T follicular helper cell (primary cell): Measurements from ENCODE around the gene PPP1R9A.

Experiments
- DNase-seq: peaks from one replicate; pipeline ENCODE4 v3.0.0-alpha.2; 2020; ENCODE audit warnings: low read depth

The PPP1R9A gene

DNA sequence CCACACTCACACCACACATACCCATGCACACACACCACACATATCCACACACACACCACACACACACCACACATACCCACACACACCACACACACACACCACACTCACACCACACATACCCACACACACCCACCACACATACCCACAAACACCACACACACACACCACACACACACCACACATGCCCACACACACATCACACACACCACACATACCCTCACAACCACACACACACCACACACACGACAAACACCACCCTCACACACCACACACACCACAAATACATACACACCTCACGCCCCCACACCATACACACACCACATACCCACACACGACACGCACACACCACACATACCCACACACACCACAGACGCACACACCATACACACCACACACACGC, 297.2 kb downstream of the PPP1R9A start:
- no peak for DNase-seq

- DNase-seq: no peak
Observed at GRCh38 chr7:95205665-95206225, 298.4 kb downstream of the PPP1R9A start.

- no peak for DNase-seq
Observed at GRCh38 chr7:95209276-95209675, 301.9 kb downstream of the PPP1R9A start.

GRCh38 chr7:95209788-95210187, 302.4 kb downstream of the PPP1R9A start:
- no peak for DNase-seq

DNA sequence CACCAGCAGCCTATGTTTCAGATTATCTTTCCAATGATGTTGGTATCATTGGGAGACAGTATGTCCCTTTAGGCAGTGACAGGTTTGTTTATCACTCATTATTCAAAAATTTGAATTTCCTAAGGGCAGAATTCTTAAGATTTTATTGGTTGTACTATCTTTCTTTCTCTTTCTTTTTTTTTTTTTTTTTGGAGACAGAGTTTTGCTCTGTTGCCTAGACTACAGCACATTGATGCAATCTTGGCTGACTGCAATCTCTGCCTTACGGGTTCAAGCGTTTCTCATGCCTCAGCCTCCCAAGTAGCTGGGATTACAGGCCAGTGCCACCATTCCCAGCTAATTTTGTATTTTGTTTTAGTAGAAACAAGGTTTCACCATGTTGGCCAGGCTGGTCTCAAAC, 305.8 kb downstream of the PPP1R9A start:
- DNase-seq: no peak

DNA sequence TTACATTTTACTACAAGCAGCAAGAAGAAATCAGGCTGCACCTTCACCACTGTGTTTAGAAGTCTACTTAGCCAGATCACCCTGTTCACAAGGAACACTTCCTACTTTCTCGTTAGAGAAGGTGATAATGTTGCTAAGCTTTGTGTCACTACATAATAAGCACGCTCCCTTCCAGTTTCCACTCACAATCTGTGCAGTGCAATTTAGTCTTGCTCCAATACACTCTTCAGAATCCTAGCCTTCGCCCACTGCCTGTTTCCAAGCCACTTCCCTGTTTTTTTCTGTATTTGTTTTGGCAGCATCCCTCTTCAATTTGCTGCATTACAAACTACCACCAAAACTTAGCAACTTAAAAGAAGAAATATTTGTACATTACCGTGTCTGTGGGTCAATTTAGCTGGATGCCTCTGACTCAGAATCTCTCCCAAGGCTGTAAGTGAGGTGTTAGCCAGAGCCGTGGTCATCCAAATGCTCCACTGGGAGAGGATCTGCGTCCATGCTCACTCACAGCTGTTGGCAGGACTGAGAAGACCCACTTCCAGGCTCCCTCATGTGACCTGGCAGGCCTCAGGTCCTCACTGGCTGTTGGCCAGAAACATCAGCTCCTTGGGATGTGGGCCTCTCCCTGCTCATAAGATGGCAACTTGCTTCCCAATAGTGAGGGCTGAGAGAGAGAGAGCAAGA, 306.6 kb downstream of the PPP1R9A start:
- DNase-seq: no peak

DNA sequence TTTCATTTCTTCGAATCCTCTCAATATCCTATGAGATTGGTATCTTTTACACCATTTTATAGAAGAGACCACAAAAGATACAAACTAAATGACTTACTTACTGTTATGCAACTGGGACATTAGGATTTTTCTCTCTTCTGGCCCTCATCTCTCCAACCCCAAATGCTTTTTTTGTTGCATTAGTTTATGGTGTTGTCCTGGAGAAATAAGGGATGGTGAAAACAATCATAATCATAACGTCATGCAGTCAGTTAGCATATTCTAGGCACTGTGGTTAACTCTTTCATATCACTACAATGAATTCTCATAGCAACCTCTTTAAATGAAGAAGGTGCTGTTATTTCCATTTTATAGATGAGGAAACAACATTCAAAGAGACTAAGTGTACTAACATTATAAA, 312.3 kb downstream of the PPP1R9A start:
- no peak for DNase-seq

DNA sequence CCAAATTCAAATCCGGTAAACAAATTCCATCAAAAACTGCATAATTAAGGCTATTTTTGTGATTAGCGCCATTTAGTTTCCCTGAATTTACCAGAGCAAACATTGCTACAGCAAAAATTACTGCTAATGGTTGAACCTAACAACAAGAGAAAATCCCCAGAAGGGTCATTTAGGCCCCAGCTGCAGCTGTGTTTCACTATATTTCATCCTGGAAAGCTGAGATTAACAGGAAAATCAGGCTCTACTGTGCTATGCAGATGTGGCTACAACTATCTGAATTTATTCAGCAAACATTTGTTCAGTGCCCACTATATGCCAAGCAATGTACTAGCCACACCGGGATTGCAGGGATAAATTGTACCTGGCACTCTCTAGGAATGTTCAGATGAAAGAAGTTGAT, 312.9 kb downstream of the PPP1R9A start:
- DNase-seq: no peak

DNA sequence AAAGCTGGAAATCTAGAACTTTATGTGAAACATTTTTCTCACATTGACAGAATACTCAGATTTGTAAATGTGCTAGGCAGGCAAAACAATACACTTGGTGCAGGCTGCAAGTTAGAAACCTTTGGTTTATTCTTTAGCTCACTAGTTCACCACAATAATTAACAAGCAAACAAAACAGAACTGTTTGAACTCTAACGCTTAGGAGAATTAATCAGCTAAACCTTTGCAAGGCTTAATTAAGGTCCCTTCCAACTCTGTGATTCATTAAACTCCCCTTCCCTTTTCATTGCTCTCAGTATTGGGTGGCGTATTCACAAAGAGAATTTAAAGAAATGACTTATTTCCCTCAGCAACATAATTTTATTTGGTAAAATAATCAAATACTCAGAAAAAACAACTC, 317.9 kb downstream of the PPP1R9A start:
- DNase-seq: no peak

- DNase-seq: no peak
Observed at GRCh38 chr7:95229301-95229700, 321.9 kb downstream of the PPP1R9A start.

- DNase-seq: no peak
Observed at GRCh38 chr7:95238252-95238943, 331.0 kb downstream of the PPP1R9A start.

DNA sequence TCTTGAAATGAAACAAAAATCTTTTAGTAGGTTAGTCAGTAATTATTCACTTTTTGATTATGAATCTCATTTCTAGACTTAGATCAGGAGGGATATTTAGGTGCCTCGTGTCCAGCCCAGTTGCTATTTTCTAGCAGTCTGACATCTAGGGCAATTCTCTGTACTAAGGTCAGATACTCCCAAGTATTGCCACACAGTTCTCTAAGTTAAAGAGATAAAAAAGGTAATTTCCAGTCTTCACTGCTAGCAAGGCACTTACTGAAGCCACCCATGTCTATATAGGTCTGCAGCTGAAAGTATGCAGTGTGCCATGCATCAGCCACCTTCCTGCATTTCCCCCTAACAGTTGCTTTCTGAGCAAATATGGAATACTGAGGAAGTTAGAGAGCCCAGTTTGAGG, 333.5 kb downstream of the PPP1R9A start:
- DNase-seq: no peak

GRCh38 chr7:95242266-95242665, 334.9 kb downstream of the PPP1R9A start:
- DNase-seq: no peak

- no peak for DNase-seq
Observed at GRCh38 chr7:95244616-95245015, 337.2 kb downstream of the PPP1R9A start.

- DNase-seq: no peak
Observed at GRCh38 chr7:95245828-95246500, 338.6 kb downstream of the PPP1R9A start.

GRCh38 chr7:95246831-95247370, 339.5 kb downstream of the PPP1R9A start:
- DNase-seq: no peak

DNA sequence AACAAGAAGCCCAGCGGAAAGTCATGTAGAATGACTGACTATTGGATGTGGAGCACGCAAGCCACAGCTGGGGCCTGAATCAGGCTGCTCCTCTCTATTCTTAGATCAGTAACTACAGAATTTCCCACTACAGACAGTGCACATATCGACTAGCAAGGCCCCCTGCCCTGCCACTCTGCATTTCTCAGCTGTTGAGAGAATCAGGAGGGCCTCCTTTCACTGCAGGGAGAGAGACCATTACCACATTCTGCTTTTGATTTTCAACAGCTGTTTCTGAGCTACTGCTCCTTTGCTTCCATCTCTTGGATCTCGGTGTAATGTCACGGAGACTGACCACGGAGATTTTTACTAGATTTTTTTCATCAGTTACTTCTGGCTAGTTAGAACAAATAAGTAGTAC, 343.2 kb downstream of the PPP1R9A start:
- DNase-seq: no peak

DNA sequence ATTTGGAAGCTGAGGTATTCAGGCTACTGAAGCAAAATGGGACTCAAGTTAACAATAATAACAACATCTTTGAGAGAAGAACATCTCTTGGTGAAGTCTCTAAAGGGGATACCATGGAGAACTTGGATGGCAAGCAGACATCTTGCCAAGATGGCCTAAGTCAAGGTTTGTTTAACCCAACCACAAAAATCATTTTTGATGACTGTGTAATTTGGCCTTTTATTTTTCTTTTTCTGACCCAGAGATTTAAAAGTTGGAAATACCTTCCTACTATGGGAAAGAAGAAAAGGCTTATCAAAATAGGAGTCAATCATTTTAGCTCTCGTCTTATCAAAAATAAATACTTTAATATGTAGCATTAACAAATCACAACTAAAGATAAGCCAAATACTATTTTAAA, 344.6 kb downstream of the PPP1R9A start:
- DNase-seq: no peak

- DNase-seq: no peak
Observed at GRCh38 chr7:95253986-95254385, 346.6 kb downstream of the PPP1R9A start.

DNA sequence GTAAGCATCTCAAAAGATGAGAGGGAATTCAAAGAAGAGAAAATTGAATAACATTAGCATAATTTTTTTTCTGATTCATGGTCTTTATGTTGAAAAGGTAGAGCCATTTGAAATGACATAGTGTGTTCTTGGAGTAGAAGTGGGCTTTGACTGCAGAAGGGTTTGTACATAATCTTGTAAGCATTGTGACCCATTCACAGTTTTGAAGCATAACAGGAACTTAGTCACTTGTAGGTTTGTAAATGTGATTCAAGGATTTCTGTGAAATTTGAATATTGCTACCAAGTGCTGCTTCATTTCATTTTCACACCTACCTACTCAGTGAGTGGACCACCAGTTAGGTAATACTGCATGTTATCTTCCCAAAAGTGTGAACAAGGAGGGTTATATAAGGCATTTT, 348.3 kb downstream of the PPP1R9A start:
- DNase-seq: no peak

- DNase-seq: no peak
Observed at GRCh38 chr7:95261895-95262415, 354.6 kb downstream of the PPP1R9A start.

DNA sequence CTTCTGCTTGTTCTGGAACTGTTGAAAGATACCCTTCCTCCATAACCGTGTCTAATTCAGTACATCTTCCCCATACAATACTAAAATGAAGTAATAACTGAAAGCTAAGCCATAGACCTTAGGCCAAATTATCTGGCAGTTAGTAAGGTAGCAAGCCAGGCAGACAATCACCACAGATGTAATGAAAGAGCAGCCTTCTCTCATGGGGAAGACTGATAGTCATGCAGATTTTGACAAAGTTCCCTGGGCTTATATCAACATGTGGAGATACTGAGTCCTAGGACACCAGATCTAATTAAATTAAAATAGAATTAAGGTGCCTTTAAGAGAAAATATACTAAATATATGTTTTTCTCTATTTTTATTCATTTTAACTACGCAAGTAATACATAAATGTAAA, 355.5 kb downstream of the PPP1R9A start:
- no peak for DNase-seq
